HepG2 (cell line): ENCODE measurements around the gene PCGF3. TPM values are rescaled to one million over a fixed set of nuclear protein-coding genes. Genes with fewer than 3 reads are reported as not detected.

ENCODE experiments used
- ARNT2 ChIP-seq: sonication (generic); formaldehyde crosslinking; IDR thresholded peaks from 2 replicates; pipeline ENCODE4 v1.8.0; 2022; ENCODE audit warnings: mild to moderate bottlenecking, low read depth, missing genetic modification reagents, moderate library complexity
- ATRX ChIP-seq: sonication (generic); formaldehyde crosslinking; IDR thresholded peaks from 2 replicates; pipeline ENCODE4 v1.4.0; 2020; ENCODE audit warnings: missing genetic modification reagents, borderline replicate concordance
- GPBP1L1 ChIP-seq: sonication (generic); formaldehyde crosslinking; IDR thresholded peaks from 2 replicates; pipeline ENCODE4 v1.5.0; 2020; ENCODE audit warnings: mild to moderate bottlenecking, missing genetic modification reagents
- GTF3A ChIP-seq: sonication (generic); formaldehyde crosslinking; conservative IDR thresholded peaks from 2 replicates; pipeline ENCODE4 v1.4.0; 2020; ENCODE audit warnings: mild to moderate bottlenecking, missing genetic modification reagents
- HNRNPL ChIP-seq: fragments of 200-400 bp; formaldehyde crosslinking; IDR thresholded peaks from 2 replicates; pipeline ENCODE4 v1.6.1; 2017; ENCODE audit warnings: mild to moderate bottlenecking, low read depth, low read length
- KDM5B ChIP-seq: sonication (generic); formaldehyde crosslinking; IDR thresholded peaks from 2 replicates; pipeline ENCODE4 v1.4.0; 2020; ENCODE audit warnings: missing genetic modification reagents, mild to moderate bottlenecking, borderline replicate concordance
- MIER2 ChIP-seq: IDR thresholded peaks from 2 replicates; pipeline ENCODE4 v1.6.1; 2016; ENCODE audit warnings: missing biosample characterization, missing genetic modification reagents
- NFIC ChIP-seq: IDR thresholded peaks from 2 replicates; pipeline ENCODE4 v1.6.1; 2012; ENCODE audit warnings: mild to moderate bottlenecking, low read length, inconsistent platforms
- POLR2AphosphoS5 ChIP-seq: IDR thresholded peaks from 2 replicates; pipeline ENCODE4 v1.6.1; 2012; ENCODE audit warnings: low read depth, low read length
- SCMH1 ChIP-seq: sonication (generic); formaldehyde crosslinking; IDR thresholded peaks from 2 replicates; pipeline ENCODE4 v1.9.0; 2021; ENCODE audit warnings: missing genetic modification reagents, mild to moderate bottlenecking, borderline replicate concordance
- TEAD2 ChIP-seq: sonication (generic); formaldehyde crosslinking; IDR thresholded peaks from 2 replicates; pipeline ENCODE4 v1.9.0; 2021; ENCODE audit warnings: missing genetic modification reagents
- THAP11 ChIP-seq: IDR thresholded peaks from 2 replicates; pipeline ENCODE4 v1.6.1; 2016; ENCODE audit warnings: missing biosample characterization, missing genetic modification reagents
- YY1 ChIP-seq: IDR thresholded peaks from 2 replicates; pipeline ENCODE4 v1.6.1; 2011; ENCODE audit warnings: low read length, low read depth, moderate library complexity, mild to moderate bottlenecking; ENCODE audit not compliant: insufficient read depth, insufficient replicate concordance
- ZBED4 ChIP-seq: sonication (generic); formaldehyde crosslinking; IDR thresholded peaks from 2 replicates; pipeline ENCODE4 v1.4.0; 2020; ENCODE audit warnings: missing genetic modification reagents, borderline replicate concordance
- ZFP62 ChIP-seq: sonication (generic); formaldehyde crosslinking; IDR thresholded peaks from 2 replicates; pipeline ENCODE4 v1.4.0; 2020; ENCODE audit warnings: missing genetic modification reagents
- ZKSCAN8 ChIP-seq: IDR thresholded peaks from 2 replicates; pipeline ENCODE4 v1.6.1; 2016; ENCODE audit warnings: borderline replicate concordance, missing genetic modification reagents, missing compliant biosample characterization
- ZNF337 ChIP-seq: sonication (generic); formaldehyde crosslinking; IDR thresholded peaks from 2 replicates; pipeline ENCODE4 v1.5.1; 2020; ENCODE audit warnings: missing genetic modification reagents, low read depth, mild to moderate bottlenecking, borderline replicate concordance
- ZNF510 ChIP-seq: sonication (generic); formaldehyde crosslinking; IDR thresholded peaks from 2 replicates; pipeline ENCODE4 v1.4.0; 2020; ENCODE audit warnings: low read depth, mild to moderate bottlenecking, missing genetic modification reagents
- ZNF547 ChIP-seq: sonication (generic); formaldehyde crosslinking; IDR thresholded peaks from 2 replicates; pipeline ENCODE4 v1.5.1; 2020; ENCODE audit warnings: mild to moderate bottlenecking, missing genetic modification reagents
- ZNF7 ChIP-seq: IDR thresholded peaks from 2 replicates; pipeline ENCODE4 v1.6.1; 2016; ENCODE audit warnings: missing biosample characterization, missing genetic modification reagents
- polyA plus RNA-seq, 8 experiments: library from polyadenylated mRNA; depleted of rRNA in 3 of 8; stranded (reverse) in 7 of 8; unstranded in 1 of 8; fragments of >200 nt; fragmentation: Illumina TruSeq in 4 of 8; extraction: Trizol in 4 of 8; gene quantifications; 2 replicates each; pipeline versions ENCODE4 v1.2.1 to v1.2.3, GENCODE V29; 2011 to 2016; ENCODE audit warnings: low read depth in 4 of 8, missing spikeins in 1 of 8, mixed read lengths in 1 of 8; ENCODE audit not compliant: insufficient read depth in 1 of 8
- total RNA-seq, 5 experiments: library from RNA; depleted of rRNA; stranded (reverse); fragments of >200 nt; fragmentation: Illumina TruSeq; extraction: Trizol; gene quantifications; 2 replicates each; pipeline ENCODE4 v1.2.3, GENCODE V29; 2016; ENCODE audit warnings: low read depth in 1 of 5
- TF ChIP-seq, protein P1 (sequence below): sonication (generic); formaldehyde crosslinking; IDR thresholded peaks from 2 replicates; pipeline ENCODE4 v1.4.0; 2020; ENCODE audit warnings: missing genetic modification reagents, low read depth, mild to moderate bottlenecking, borderline replicate concordance

The PCGF3 gene
- total and polyA plus RNA-seq, 2 of the 13 experiments (the other 11 are each of a cell fraction or from before 2014, with no cell fraction given): 28.6 to 66.2 TPM

DNA sequence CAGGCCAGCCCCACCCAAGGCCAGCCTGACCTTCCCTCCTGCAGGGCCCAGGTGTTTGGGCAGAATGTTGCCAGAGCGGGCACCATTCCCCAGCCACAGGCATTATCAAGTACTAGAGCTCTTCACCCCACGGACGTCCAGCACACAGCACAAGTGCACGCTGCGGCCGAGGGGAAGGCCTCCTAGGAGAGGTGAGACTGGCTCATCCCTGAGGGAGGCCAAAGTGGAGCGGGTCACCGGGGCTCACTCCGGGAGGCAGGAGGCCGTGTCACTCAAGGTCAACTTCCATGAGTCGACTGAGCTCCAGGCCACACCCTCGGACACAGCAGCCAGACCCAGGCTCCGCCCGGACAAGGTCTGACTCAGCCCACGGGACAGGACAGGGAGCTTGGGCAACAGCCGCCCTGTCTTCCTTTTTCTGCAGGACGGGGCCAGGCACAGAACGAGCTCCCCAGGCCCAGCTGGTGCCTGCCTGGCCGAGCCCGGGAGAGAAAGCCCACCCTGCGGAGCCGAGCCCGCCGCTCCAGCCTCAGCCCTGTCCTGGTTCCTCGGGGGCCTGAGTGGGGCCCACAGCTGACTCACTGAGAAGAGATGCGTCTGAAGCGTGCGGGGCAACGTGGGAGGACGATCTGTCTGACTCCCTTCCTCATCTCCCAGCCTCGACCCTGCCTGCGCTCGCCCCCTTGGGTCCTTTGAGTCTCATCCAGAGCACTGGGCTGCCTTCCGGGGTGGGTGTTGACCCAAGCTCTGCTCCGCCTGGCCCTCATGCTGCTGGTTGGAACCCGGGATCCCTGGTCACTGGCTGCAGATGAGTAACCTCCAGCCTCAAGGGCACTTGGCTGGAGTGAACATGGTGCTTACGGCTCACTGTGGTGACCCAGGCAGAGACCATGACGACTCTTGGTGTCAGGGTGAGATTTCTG lies 18.3 kb upstream of the PCGF3 start (continued):
- TF ChIP-seq GPBP1L1 (CRISPR knock-in tag) (no peak), ZNF7 (CRISPR knock-in tag) (no peak), THAP11 (CRISPR knock-in tag) (0 out of 2 replicates have a peak, but pooled peaks have one; percentile 41), TEAD2 (CRISPR knock-in tag) (no peak), ZFP62 (CRISPR knock-in tag) (no peak), ATRX (CRISPR knock-in tag) (no peak), ZNF547 (CRISPR knock-in tag) (0 out of 2 replicates have a peak, but pooled peaks have one; percentile 49), HNRNPL (peak; percentile 74; the same call in 1 of the 2 replicates), YY1 (no peak), ARNT2 (CRISPR knock-in tag) (0 out of 2 replicates have a peak, but pooled peaks have one; percentile 13), NFIC (no peak), ZNF510 (CRISPR knock-in tag) (no peak; the same call in 1 of the 2 replicates), MIER2 (CRISPR knock-in tag) (no peak), ZBED4 (CRISPR knock-in tag) (peak; percentile 54; the same call in 1 of the 2 replicates), GTF3A (CRISPR knock-in tag) (0 out of 2 replicates have a peak, but pooled peaks have one; percentile 27), POLR2AphosphoS5 (peak; percentile 50; the same call in 1 of the 2 replicates), SCMH1 (CRISPR knock-in tag) (no peak), ZKSCAN8 (no peak), KDM5B (CRISPR knock-in tag) (no peak), ZNF337 (0 out of 2 replicates have a peak, but pooled peaks have one; percentile 54)
- TF ChIP-seq, protein P1, sequence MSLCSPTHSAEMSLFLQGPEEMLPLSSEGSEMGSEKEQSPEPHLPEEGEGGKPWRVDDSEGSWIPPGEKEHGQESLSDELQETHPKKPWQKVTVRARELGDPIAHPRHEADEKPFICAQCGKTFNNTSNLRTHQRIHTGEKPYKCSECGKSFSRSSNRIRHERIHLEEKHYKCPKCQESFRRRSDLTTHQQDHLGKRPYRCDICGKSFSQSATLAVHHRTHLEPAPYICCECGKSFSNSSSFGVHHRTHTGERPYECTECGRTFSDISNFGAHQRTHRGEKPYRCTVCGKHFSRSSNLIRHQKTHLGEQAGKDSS (CRISPR knock-in tag): peak; percentile 52; the same call in 1 of the 2 replicates
